B cell (primary cell): ENCODE results near the gene RGL3. TPM values are rescaled to one million over a fixed set of nuclear protein-coding genes. Genes with fewer than 3 reads are reported as not detected.
A peak's percentile ranks its signal among the peaks of the same experiment; 100 is the strongest.

ENCODE experiments used
- ATAC-seq: fragments of 200-7000 bp; cut with Tn5 transposase; one replicate; pipeline ENCODE4 v1.10.0; 2021; ENCODE audit warnings: low read depth, mild to moderate bottlenecking, moderate number of reproducible peaks, moderate library complexity
- CTCF ChIA-PET: fragments of 350-600 bp; sonication (Branson Sonifier 250); formaldehyde crosslinking; loops from one replicate; lab custom pipeline; 2021; ENCODE audit warnings: antibody characterized with exemption, inconsistent platforms; lab: Charles Lee
- POLR2A ChIA-PET: fragments of 350-600 bp; sonication (Branson Sonifier 250); formaldehyde crosslinking; loops from one replicate; lab custom pipeline; 2021; ENCODE audit warnings: antibody characterized with exemption; lab: Charles Lee
- DNase-seq: peaks from one replicate; pipeline ENCODE4 v3.0.0; 2013
- H2AFZ ChIP-seq: 2 replicates; pipeline ENCODE4 v1.6.1; 2012; ENCODE audit warnings: mild to moderate bottlenecking, low read depth, low read length; ENCODE audit not compliant: insufficient read depth, poor library complexity, severe bottlenecking
- H3K27ac ChIP-seq, 2 donors: 1 replicate in 1 of 2; 2 replicates in 1 of 2; pipeline ENCODE4 v1.5.1; 2012 to 2013; ENCODE audit warnings: low read length in 2 of 2, mild to moderate bottlenecking in 2 of 2, moderate library complexity in 1 of 2
- H3K27me3 ChIP-seq, 4 experiments: fragments of 200-600 bp in 1 of 4; sonication (generic) in 1 of 4; replicated peaks in 1 of 4; 1 replicate in 2 of 4; 2 replicates in 2 of 4; pipeline versions ENCODE4 v1.6.1 to v1.7.0; 2013 to 2016; ENCODE audit warnings: low read length in 3 of 4, mild to moderate bottlenecking in 2 of 4, mixed read lengths in 1 of 4, moderate library complexity in 1 of 4; ENCODE audit not compliant: insufficient read depth in 4 of 4, control insufficient read depth in 3 of 4; ENCODE audit errors: control extremely low read depth in 1 of 4
- H3K36me3 ChIP-seq, 2 experiments: replicated peaks in 1 of 2; 1 replicate in 1 of 2; 2 replicates in 1 of 2; pipeline versions ENCODE4 v1.6.1 to v1.7.1; 2013; ENCODE audit warnings: low read length in 1 of 2; ENCODE audit not compliant: insufficient read depth in 2 of 2, control insufficient read depth in 1 of 2; ENCODE audit errors: control extremely low read depth in 1 of 2, extremely low read depth in 1 of 2
- H3K4me1 ChIP-seq, 2 donors: fragments of 200-600 bp in 1 of 2; sonication (generic) in 1 of 2; 1 replicate in 1 of 2; 2 replicates in 1 of 2; pipeline versions ENCODE4 v1.5.1 to v1.6.1; 2013 to 2017; ENCODE audit warnings: low read length in 2 of 2; ENCODE audit not compliant: control insufficient read depth in 2 of 2, insufficient read depth in 2 of 2
- H3K4me2 ChIP-seq: replicated peaks from 2 replicates; pipeline ENCODE3; 2012; ENCODE audit warnings: mild to moderate bottlenecking, low read depth, low read length; ENCODE audit not compliant: poor library complexity, severe bottlenecking
- H3K4me3 ChIP-seq, 5 experiments: fragments of 200-600 bp in 1 of 5; sonication (generic) in 1 of 5; 1 replicate in 3 of 5; 2 replicates in 2 of 5; pipeline versions ENCODE4 v1.5.1 to v1.7.0; 2011 to 2016; ENCODE audit warnings: low read length in 4 of 5, mild to moderate bottlenecking in 4 of 5, low read depth in 2 of 5, control low read depth in 1 of 5, moderate library complexity in 1 of 5; ENCODE audit not compliant: insufficient read depth in 1 of 5; ENCODE audit errors: control extremely low read depth in 1 of 5, extremely low read depth in 1 of 5
- H3K79me2 ChIP-seq: fragments of 200-600 bp; sonication (generic); one replicate; pipeline ENCODE4 v1.6.0; 2016; ENCODE audit warnings: low read length; ENCODE audit not compliant: control insufficient read depth, insufficient read depth
- H3K9ac ChIP-seq: fragments of 200-600 bp; sonication (generic); 2 replicates; pipeline ENCODE4 v1.6.1; 2017; ENCODE audit warnings: mild to moderate bottlenecking, low read length, moderate library complexity
- H3K9me3 ChIP-seq, 3 donors: one replicate each; pipeline versions ENCODE4 v1.6.1 to v1.7.1; 2013; ENCODE audit warnings: low read length in 2 of 3; ENCODE audit not compliant: control insufficient read depth in 2 of 3, insufficient read depth in 1 of 3; ENCODE audit errors: control extremely low read depth in 1 of 3
- H4K20me1 ChIP-seq: 2 replicates; pipeline ENCODE4 v1.6.0; 2012; ENCODE audit warnings: mild to moderate bottlenecking, low read length; ENCODE audit not compliant: insufficient read depth, control insufficient read depth, poor library complexity, severe bottlenecking
- H3K27ac Mint-ChIP-seq: one replicate; pipeline ENCODE4 v1.8.0; 2021; ENCODE audit warnings: mixed read lengths
- H3K27me3 Mint-ChIP-seq: one replicate; pipeline ENCODE4 v1.8.0; 2021; ENCODE audit warnings: mixed read lengths
- H3K4me1 Mint-ChIP-seq: one replicate; pipeline ENCODE4 v1.8.0; 2021; ENCODE audit warnings: mixed read lengths
- H3K4me3 Mint-ChIP-seq: one replicate; pipeline ENCODE4 v1.8.0; 2021; ENCODE audit warnings: mixed read lengths
- H3K9me3 Mint-ChIP-seq: one replicate; pipeline ENCODE4 v1.8.0; 2022; ENCODE audit warnings: mixed read lengths; ENCODE audit not compliant: insufficient read depth
- EZH2 ChIP-seq: IDR thresholded peaks from 2 replicates; pipeline ENCODE4 v1.6.1; 2012; ENCODE audit warnings: borderline replicate concordance, low read depth, mild to moderate bottlenecking, moderate library complexity, low read length; ENCODE audit not compliant: insufficient read depth, poor library complexity, severe bottlenecking
- intact Hi-C: fragments of 100-400 bp; cut with micrococcal nuclease; formaldehyde crosslinking; loops from one replicate; pipeline ENCODE4 v1.10.0; 2022
- polyA plus RNA-seq: library from polyadenylated mRNA; depleted of rRNA; stranded (reverse); fragments of >200 nt; gene quantifications from 2 replicates; pipeline ENCODE4 v1.2.3, GENCODE V29; 2012
- total RNA-seq, 2 donors: library from RNA; stranded (reverse); fragments of 120-200 nt in 1 of 2; gene quantifications; 1 replicate in 1 of 2; 2 replicates in 1 of 2; pipeline versions ENCODE4 v1.2.3 to v1.2.4, GENCODE V29; 2013 to 2022
- TF ChIP-seq, protein P1 (sequence below): fragments of 200-600 bp; IDR thresholded peaks from one replicate; pipeline ENCODE4 v1.8.0; 2022; ENCODE audit warnings: antibody characterized with exemption, mild to moderate bottlenecking

Gene RGL3
- total and polyA plus RNA-seq, 2 donors (not counting 1 experiment from before 2014, with no cell fraction given): 0.54 to 2.8 TPM

DNA sequence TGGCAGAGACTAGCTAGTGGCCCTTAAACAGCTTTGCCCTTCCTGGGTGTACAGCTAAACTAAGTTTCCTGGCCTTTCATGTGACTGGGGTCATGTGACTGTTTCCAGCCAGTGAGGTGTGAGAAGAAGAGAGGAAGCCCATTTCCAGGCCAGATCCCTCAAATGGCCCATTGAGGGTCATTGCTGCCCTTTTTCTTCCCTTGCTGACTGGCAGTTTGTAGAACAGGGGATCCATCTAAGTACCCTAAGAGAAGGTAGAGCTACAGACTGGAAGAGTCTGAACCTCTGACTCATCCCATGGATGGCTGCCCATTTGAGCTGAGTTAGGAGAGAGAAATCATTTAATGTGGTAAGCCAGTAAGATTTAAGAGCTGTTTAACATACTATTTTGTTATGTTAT, 41.9 kb downstream of the RGL3 start:
- POLR2A ChIA-PET: interaction anchor here (1.1 kb wide), 1 partner anchor 31 kb away, joined by 3 read pairs; the partner anchor contains the start of genes CCDC159 and TMEM205
- peaks cover 42 to 53% of the 10 kb centered on the region in 2 donors for H3K4me1 ChIP-seq
- no peaks in the 10 kb centered on the region for H4K20me1 ChIP-seq
- H3K9me3 ChIP-seq: peaks cover 0 to 6% (median 0%) of the 10 kb centered on the region in 3 donors
- H3K4me2 ChIP-seq: no peak overlapping the region
- no peak for ATAC-seq
- no peak overlapping the region for H3K9ac ChIP-seq
- H3K79me2 ChIP-seq: peaks cover 16% of the 10 kb centered on the region
- Mint-ChIP-seq H3K4me3 (peak overlapping the region; percentile 60), H3K27ac (peak overlapping the region; percentile 34), H3K27me3 (no peaks in the 10 kb centered on the region), H3K9me3 (no peaks in the 10 kb centered on the region), H3K4me1 (peaks cover 35% of the 10 kb centered on the region)
- H3K27me3 ChIP-seq: peaks cover 0 to 3% (median 0%) of the 10 kb centered on the region in 4 experiments
- H3K36me3 ChIP-seq: no peaks in the 10 kb centered on the region
- CTCF ChIA-PET: interaction anchor here (0.7 to 4.6 kb wide), 10 partner anchors 22 to 105 kb away, joined by 3 to 37 read pairs (median 4); no protein-coding TSS in a partner anchor
- DNase-seq: no peak
- no peak for TF ChIP-seq EZH2
- TF ChIP-seq, protein P1, sequence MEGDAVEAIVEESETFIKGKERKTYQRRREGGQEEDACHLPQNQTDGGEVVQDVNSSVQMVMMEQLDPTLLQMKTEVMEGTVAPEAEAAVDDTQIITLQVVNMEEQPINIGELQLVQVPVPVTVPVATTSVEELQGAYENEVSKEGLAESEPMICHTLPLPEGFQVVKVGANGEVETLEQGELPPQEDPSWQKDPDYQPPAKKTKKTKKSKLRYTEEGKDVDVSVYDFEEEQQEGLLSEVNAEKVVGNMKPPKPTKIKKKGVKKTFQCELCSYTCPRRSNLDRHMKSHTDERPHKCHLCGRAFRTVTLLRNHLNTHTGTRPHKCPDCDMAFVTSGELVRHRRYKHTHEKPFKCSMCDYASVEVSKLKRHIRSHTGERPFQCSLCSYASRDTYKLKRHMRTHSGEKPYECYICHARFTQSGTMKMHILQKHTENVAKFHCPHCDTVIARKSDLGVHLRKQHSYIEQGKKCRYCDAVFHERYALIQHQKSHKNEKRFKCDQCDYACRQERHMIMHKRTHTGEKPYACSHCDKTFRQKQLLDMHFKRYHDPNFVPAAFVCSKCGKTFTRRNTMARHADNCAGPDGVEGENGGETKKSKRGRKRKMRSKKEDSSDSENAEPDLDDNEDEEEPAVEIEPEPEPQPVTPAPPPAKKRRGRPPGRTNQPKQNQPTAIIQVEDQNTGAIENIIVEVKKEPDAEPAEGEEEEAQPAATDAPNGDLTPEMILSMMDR: no peak
- no peak overlapping the region for H3K27ac ChIP-seq
- no peak overlapping the region for H2AFZ ChIP-seq
- intact Hi-C loops: loop anchor here (10.0 kb wide), 1 partner anchor 1562 kb away; the partner anchor contains the start of gene FBXL12
- H3K4me3 ChIP-seq: no peak overlapping the region
